Hippocampal formation (tissue), 2 donors: ENCODE results near the gene NRARP.

ENCODE experiments used
- DNase-seq, 2 donors: peaks; one replicate each; lab custom pipeline; 2025; lab: John Stamatoyannopoulos, UW

NRARP gene

DNA sequence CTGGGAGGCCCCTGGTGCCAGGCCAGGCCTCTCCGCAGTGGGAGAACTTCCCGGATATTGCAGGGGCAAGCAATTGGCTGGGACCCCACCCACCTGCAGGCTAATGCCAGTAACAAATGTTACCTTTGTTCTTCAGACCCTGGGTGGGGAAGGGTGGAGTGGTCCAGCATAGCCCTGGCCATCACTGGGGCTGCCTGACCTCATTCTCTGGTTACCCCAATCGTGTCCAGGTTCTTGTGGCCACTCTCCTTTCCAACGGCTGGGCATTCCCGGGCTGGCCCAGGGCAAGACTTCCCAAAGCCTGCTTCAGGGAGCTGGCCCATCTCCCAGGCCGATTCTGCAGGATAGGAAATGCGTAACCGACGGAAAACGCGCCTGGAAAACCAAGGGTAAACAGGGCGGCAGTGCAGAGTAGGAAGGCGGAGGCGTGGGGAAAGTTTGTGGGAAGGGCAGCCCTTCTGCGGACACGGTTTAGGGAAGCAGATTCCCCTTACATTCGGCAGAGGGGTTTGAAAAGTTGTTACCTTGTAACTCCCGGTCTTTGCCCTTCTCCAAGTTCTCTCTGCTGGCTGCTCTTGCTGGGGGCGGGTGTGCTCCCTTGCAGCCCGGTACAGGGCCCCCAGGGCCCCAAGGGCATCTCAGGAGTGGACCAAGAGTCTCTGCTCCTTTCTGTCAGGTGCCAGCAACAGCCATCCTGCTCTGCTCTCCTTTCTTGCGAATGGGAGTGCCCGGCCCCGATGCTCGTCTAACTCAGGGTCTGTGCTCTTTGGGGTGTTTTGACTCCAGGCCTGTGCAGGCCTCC lies 3.5 kb downstream of the NRARP start:
- no peak for DNase-seq

DNA sequence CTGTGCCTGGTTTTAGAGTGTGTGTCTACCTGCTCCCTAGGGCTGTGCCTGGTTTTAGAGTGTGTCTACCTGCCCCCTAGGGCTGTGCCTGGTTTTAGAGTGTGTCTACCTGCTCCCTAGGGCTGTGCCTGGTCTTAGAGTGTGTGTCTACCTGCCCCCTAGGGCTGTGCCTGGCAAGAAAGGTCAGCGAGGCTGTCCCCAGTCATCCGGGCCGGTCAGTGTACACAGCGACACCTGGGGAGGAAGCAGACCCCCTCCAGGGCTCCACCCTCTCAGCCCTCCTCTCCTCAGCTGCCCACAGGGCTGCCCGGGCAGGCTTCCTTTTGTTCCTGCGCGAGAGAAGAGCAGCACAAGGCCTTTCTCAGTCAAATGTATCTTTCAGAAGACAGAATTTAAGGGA lies 4.1 kb downstream of the NRARP start:
- no peak for DNase-seq

DNA sequence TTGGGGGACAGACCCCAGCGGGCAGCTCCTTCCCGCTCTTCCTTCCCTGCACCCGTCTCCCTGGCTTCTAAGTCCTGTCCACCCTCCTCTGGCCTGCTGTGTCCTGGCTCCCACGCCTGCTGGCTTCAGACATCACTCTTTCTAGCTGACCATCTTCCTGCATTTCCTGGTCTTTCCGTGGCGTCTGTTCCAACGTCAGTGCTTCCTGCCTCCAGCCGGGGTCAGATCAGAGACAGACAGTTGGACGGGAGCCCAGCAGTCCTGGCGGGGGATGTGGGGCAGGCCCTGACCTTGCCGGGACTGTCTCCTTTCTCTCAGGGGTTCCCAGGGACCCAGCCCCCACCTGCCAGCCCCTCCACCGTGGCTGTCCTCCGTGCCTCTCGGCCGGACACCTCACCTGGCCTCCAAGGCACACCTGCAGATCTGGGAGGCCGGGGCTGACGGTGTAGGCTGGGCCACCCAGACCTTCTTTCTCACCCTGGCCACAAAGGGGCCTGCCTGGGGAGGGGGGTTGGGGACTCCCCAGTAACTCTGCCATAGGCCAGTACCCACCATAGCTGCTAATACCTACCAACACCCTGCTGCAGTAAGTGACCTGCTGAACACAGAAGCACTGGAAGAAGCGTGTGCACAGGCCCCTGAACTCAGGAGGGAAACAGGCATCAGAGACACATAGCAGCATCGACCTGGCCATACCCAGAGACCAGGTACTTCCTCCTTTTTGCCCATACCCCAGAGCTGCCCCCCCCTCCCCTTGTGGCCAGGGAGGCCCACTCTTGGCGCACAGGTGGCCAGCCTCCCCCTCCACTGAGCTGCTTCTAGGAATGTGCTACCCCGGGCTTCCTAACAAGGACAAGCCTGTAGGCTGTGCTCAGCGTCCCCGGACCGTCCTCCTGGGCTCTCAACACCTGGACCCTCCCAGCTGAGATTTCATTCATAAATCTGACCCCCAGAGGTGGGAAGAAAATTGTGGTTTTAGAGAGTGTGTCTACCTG lies 5.1 kb downstream of the NRARP start:
- DNase-seq, result no peak

DNA sequence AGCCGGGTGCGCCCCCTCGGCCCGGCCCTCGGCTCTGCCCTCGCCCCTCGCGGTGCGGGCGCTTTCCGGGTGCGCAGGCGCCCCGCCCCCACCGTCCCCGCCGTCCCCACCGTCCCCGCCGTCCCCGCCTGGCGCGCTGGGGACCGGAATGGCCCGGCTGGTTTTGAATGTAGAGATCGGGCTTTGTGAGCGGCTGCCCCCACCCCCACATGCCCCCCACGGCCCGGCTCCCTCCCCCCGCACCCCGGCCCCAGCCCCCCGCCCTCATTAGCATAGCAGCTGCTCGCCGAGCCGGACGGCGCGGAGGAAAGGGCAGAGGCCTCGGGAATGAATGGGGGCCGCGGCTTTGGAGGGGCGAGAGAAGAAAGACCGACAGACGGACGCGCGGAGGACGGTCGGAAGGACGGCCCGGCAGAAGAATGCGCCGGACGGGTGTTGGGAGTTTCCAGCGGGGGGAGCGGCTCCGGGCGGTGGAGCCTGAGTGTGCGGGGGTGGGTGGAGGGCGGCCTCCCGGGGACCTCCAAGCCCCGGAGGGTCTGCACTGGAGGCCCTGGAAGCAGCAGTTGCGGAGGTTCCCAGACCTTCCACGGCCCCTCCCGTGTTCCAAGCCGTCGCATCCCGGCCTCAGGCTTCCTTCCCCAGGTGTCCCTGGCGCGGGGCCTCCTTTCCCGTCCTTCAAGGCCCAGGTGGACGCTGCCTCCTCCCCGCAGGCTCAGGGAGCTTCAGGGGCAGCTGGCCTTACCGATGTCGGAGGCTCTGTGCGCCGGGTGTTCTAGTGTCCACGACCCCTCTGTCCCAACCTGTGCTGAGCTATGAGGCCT lies 6.0 kb downstream of the NRARP start:
- DNase-seq, result no peak

DNA sequence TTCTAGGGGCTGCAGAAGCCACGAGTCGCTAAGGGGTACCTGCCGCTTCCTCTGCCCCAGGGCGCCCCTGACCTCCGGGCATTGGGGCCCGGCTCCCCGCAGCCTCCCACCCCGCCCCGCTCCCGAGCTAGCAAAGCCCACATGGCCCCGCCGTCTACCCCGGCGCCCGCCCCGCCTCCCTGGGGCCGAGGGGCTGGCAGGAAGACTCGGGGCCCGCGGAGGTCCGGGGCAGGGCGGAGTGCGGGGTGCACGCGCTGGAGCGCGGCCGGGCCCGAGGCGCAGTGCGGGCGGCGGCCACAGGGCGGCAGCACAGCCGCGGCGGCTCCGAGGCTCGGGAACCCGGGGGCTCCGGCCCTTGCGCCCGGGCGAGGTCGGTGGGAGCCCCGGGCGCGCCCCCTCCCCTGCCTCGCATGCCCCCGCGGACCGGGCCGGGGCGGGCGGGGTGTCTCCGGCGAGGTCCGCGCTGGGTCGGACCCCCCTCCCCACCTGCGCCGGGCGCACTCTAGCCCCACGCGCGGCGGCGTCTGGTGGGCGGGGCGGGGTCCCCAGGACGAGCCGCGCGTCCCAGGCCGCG lies 6.7 kb downstream of the NRARP start:
- DNase-seq, result no peak

DNA sequence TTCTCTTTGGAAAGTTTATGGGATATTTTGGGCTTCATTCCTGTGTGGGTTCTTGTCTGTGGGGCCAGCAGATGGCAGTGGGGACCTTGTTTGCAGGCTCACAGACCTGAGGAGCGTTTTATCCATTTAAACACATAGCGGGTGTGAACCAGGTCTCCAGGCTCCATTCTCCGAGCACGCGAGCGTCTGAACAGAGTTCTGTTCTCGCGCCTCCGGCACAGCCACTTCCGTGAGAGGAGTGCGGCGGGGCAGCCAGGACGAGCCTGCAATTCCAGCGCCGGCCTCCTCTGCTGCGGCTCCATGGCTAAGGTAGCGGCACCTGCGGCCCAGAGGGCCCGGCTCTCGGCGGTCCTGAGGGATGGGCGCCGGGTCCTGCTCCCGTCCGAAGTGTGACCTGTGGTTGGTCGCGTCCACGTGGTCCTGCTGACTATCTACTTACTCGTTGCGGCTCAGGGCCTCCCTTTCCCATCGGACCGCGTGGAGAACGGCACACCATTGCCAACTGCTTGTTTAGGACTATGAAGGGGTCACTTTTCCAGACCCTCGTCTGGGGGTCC lies 7.3 kb downstream of the NRARP start:
- no peak for DNase-seq

DNA sequence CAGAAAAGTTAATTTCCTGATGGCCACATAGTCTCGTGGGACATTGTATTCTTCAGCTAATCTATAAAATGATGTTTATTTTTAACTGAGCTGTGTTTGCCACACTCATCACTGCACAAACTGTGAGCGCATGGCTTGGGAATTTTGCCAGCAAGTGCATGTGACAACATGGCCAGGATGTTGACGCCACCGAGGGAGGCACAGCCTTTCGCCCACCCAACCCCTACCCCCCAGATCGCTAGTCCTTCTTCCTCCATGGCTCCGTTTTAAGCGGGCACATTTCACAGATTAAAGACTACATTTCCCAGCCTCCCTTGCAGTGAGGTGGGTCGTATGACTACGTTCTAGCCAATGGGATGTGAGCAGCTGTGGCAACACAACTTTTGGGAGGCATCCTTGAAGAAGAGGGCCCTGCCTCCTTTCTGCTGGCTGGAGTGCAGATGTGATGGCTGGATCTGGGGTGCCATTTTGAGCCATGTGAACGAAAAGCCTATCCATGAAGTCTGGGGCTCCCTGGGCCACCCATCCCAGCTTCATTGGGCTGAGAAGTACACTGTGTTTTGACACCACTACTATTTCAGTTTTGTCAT lies 7.9 kb downstream of the NRARP start:
- DNase-seq, result no peak

DNA sequence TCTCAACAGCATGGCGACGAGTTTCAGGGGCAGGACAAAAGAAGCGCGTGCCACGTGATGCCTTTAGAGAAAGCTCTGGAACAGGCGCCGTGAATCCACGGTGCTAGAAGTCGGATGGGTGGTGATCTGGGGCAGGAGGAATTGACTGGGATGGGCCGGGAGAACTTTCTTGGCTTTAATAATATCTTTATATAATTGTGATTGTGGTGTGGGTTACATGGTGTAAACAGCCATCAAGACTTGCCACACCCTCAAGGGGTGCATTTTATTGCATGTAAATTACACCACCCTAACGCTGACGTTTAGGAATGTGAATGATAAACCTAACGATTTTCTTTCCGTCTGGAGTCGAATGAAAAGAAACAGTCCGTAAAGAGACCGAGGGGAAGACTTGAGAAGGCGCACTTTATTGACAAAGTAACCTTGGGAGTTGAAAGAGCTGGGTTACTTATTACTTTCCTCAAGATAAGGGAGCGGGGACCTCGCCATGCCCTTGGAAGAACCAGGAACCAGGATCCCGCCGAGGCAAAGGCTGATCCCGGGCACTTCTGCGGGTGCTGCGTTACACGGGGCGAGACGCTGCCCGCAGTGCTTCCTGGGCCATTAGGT lies 8.5 kb downstream of the NRARP start:
- DNase-seq, result no peak

DNA sequence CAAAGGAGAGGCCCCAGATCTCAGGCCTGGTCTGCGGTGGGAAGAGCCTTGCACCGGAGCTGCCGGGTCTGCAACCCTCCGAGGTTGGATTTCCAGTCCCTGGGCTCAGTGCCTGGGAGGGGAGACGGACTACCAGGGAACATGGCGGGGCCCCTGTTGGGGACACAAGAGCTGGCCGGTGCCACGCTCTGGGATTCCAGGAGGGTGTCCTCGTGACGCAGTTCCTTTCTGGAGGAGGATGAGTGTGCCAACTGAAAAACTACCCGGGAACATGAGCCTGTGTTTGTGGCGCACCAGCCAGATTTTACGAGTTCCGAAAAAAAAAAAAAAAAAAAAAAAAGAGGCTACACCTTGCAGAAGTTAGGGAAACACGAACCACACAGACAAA lies 9.0 kb downstream of the NRARP start:
- no peak for DNase-seq

DNA sequence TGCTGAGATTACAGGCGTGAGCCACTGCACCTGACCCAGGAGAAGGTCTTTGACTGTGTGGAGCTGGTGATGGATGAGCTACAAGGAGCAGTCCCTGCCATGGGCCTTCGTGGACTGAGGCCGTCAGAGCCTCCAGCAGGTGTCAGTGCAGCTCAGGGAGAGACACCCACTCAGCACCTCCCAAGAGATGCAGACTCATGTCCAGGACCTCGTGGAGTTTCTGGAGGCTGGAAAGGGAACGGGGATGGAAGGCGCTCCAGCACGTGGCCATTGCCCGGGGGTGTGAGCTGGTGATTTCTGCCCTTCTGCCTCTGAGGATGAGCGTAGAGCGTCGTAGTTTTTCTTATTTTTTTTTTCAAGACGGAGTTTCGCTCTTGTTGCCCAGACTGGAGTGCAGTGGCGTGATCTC lies 15.1 kb downstream of the NRARP start:
- DNase-seq, result no peak

DNA sequence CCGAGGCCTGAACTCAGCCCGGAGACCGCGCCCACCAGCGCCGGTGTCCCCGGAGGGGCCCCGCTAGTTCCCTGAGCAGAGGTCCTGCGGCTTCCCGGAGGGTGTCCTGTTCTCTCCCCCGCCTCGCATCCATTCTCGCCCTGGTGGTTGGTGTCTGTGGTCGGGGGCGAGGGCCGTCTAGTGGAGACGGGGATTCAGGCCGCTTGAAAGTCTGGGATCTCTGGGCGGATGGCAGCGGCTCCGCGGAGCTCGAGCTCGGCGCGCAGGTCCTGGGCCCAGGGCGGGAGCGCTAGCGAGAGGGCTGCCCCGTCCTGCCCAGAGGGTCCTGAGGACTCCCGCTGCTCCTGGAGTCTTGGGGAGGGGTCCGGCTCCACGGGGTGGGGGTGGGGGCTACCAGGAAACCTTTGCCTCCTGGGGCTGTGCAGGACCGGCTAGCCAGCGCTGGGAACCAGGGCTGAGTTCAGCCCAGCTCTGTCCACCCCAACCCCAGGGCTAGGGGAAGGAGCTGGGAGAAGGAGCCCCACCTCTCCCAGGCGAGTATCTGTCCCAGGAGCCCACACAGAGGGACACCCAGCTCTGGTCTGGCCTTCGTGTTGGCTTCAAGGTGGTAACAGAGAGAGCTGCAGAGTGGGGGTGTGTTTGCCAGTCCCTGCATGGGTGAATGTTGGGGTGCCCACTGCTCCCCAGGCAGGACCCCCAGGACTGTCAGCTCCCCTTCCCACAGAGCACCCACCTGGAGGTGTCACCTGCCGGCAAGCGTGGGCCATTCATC lies 20.5 kb downstream of the NRARP start:
- DNase-seq, result no peak

DNA sequence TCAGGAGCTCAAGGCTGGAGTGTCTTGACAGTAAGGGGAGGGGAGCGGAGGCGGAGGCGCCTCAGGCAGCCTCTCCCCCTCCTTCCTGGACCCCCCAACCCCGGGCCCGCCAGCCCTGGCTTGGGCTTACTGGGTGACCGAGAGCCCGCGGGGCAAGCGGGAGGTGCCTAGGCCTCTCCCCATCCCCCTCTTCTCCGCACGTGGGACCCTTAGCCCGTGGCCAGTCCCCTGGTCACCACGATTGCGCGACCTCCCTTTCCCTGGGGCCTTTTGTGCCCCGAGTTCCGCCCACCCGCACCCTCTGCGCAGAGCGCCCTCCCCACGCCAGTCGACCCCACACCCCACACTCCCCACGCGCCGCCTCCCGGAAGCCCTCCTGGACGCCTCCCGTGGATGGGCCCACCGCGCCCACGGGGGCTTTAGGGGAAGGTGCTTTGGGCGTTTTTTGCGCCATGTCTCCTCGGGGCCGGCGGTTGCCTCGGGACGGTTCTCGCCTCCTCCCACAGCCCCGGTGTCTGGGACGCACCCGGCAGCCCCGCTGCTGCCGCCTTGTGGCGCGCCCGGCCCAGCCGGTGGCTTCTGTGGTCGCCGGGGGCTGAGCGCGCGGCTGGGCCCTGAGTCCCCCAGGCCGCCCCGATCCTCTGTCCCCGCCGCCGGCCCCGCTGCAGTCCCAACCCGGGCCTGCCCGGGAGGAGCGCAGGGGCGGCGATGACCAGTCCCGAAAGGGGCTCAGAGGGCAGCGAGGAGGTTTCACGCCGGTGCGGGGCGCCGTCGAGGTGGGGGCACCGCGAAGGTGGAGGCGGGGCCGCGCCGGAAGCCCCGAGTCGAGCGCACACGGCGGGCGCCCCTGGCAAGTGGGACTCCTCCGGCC lies 21.4 kb downstream of the NRARP start:
- no peak for DNase-seq

DNA sequence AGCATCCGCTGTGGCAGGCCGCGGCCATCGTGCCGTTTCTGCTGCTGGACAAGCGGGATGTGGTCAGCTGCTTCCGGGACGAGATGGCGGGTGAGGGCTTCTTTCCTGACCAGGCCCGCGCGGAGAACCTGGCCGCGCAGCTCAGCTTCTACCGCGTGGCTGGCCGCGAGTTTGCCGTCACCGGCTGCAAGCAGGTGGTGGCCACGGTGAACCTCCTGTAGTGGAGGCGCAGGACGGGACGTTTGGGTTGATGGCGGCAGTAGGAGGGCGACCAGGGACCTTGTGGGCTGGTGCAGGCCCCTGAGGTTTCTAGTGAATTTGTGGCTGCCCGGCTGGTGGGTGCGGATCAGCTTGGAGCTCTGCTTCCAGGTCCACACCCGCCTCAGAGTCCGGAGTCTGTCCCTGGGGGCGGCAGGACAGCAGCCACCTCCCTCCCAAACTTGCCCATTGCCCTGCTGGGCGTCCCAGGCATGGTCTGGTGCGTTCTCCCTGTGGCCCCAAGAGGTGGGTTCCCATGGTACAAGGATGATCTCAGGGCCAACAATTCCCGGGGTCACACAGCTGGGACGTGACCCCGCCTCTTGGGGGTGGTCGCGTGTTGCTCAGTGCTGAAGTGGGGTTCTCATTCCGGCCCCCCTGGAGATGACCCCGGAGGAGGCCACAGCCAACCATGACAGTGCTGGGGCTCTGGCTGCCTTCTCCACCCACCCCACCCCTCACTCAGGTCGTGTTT lies 22.2 kb downstream of the NRARP start:
- no peak for DNase-seq

DNA sequence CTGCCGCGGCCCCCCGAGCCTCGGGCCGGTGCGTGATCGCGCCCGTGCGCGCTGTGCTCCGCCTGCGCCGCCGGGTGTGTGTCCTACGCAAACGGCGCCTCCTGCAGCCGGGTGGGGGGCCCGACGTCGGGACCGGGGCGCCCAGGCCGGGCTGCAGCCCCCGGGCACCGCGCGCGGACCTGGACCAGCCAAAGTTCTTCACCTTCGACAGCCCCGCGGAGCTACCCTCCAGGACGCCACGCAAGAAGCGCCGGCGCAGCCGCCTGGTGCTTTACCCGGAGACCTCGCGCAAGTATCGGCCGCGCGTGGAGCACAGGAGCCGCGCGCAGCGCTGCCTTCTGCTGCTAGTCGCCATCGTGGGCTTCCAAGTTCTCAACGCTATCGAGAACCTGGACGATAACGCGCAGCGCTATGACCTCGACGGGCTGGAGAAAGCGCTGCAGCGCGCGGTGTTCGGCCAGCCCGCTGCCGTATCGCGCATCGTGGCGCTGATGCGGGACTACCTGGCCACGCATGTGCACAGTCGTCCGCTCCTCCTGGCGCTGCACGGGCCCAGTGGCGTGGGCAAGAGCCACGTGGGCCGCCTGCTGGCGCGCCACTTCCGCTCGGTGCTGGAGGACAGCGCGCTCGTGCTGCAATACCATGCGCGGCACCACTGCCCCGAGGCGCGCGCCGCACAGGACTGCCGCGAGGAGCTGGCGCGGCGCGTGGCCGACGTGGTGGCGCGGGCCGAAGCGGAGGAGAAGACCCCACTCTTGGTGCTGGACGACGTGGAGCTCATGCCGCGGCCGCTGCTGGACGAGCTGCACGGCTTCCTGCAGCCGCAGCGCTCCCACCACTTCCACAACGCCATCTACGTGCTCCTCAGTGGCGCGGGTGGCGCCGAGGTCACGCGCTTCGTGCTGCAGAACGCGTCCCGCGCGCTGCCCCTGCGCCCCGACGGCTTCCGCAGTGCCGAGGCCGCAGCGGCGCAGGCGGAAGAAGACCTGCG lies 23.1 kb downstream of the NRARP start:
- DNase-seq, result no peak

DNA sequence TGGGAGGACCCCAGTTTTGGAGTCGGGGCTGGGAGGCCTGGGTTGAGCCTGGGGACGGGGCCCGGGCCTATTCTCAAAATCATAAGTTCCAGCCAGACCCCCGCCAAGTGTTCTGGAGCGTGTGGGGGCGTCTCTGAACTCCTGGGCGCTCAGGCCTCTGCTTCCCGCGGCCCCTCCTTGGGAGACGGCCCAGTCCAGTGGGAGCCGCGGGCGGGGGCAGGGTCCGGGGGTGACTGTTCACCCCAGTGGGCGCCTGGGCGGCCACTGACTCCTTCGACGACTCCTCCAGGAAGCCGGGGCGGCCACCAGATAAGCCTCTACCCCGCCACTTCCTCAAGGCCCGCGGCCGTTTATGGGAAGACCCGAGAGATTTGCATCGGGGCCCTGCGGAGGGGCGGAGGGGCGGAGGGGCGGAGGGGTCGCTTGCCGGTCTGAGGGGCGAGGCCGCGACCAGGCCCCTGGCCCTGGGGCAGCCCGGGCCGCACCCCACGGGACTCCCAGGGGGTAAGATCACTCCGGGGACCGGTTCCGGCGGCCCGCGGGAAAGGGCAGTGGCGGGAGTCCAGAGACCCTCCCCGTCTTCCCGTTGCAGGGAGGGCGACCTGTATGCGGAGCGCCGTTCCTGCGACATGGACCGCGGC lies 23.9 kb downstream of the NRARP start:
- DNase-seq, result no peak

DNA sequence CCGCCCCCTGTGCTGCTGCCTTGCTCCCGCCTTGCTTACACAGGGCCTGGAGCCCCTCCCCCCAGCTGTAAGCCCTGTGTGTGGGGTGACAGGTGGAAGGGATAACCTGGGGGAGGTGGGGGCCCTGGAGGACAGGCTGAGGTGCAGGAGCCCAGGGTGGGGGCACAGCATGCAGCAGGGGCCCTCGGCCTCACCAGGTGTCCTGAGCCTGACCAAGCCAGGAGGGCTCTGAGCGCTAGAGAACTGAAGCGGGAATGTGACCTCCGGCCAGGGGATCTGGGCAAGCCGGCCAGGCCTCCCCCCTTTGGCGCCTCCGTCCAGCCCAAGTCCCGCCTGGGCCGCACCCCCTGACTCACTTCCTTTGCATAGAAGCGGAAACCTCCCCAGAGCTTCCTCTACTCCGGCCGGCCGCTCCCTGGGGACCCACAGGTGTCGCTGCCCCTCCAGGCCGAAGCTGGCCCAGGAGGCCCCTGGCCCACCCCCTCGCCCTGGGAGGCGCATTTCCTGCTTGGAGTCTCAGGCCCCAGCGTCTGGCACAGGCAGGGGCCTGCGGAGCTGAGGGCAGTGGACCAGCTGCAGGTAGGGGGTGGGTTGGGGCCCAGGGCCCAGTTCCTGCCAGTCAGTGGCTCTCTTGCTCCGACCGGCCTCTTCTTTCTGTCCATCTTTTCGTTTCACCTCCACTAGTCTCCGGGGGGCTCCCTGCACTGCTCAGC lies 24.6 kb downstream of the NRARP start, which contains the start of gene TOR4A:
TSS of gene TOR4A (plus strand) at position 398 of the 713 bp plus-strand sequence. CDS start 964 bp downstream, outside the sequence.
- no peak for DNase-seq
